Measurements from ENCODE around the gene MYO1F.

Gene MYO1F

DNA sequence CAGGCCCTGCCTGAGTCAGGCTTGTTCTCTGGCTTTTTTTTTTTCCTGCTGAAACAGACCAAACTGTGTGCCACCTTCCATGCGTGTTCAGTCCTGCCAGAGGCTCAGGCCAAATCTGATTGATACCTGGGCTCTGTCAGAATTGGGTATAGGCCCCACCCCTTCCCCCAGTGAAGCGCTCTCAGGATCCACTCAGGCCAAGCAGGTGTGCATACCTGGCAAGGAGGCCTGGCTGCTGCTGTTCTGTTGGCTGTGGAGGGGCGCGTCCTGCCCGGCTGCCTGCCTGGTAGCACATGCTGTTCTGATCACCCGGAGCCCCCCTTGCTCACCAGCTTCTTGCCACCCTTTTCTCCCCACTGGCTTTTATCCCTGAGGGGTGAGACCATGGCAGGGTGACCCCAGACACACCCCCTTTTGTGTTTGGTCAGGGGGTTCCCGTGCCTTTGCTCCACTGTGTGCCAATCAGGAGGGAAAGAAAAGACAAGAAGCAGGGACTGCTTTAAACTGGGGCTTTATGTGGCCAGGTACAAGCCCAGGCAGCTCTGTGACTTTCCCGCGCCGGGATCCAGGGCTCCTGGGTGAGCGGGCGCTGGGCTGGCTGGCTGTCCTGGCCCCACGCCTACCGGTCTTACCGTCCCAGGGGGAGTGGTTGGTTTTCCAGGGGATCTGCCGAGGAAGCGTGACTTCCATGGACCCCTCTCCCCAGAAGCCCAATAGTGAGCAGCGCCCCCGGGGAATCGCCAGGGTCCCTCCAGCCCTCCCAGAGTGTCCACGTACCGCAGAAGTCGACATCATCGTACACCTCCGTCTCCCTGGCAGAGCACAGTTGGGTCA is 87.5 kb downstream of the MYO1F start:
- DNase-seq, result peak; percentile 65

DNA sequence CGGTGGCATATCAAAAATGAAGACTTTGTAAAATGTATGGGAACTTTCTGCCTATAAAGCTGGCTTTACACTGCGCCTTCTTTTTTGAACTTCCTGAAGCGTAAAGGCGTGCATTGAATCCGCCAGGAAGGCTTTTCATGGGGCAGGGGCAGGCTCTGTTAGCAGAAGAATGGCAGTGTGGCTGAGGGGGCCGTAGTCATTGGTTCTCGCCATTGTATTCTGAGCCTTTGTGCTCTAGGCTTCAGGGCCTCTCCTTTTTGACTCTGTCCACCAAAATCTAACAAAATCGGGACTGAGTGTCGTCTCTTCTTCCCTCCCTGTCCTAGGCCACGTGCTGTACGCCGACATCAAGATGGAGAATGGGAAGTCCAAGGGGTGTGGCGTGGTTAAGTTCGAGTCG is 88.9 kb downstream of the MYO1F start:
- DNase-seq, result no peak

DNA sequence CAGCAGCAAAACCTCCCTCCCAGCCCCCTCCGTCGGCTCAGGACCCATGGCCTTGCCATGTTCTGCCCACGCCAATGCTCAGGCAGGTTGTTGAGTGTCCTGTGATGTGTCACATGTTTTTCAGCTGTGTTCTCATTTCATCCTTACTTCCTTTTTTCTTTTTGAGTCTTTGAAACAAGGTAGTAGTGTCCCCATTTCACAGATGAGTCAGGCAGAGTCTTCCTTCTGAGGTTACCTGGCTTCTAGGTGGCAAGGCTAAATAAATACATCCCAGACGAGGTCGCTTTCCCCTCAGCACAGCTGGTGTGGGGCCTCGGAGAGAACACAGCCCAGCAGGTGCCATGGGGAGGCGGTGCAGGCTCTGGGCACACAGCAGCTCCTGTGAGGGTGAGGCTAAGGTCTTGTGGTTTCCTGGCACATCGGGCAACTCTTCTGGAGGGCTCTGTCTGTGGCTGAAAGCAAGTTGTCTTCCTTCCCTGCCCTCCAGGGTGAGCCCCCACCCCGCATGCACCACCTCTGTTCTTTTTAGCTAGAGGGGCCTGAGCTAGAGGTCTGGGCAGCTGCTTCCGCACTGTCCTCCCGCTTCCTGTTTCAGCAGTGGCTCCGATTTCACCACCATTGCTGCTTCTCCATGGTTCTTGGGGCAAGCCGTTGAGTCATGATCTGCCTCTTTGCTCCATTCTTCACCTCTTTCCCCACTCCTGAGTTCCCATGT is 89.9 kb downstream of the MYO1F start:
- DNase-seq, result no peak

DNA sequence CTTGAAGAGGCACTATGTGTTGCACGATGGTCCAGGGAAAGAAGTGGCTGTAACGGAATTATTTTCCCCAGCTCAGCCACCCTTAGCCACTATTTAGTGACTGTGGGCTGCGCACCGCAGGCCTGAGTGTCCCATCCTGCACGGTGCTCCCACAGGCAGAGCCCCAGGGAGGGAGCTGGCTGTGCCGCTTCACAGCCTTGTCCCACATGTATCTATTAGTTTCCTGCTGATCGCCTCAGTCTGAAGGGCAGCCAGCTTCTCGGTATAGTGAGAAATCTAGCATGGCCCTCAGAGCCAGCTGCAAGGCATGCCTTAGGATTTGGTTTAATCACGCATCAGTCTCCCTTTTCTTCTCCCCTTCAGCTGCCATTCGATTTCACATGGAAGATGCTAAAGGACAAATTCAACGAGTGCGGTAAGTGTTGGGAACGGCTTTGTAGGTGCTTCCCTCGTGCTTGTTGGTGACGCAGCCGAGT is 90.5 kb downstream of the MYO1F start:
- DNase-seq, result no peak

DNA sequence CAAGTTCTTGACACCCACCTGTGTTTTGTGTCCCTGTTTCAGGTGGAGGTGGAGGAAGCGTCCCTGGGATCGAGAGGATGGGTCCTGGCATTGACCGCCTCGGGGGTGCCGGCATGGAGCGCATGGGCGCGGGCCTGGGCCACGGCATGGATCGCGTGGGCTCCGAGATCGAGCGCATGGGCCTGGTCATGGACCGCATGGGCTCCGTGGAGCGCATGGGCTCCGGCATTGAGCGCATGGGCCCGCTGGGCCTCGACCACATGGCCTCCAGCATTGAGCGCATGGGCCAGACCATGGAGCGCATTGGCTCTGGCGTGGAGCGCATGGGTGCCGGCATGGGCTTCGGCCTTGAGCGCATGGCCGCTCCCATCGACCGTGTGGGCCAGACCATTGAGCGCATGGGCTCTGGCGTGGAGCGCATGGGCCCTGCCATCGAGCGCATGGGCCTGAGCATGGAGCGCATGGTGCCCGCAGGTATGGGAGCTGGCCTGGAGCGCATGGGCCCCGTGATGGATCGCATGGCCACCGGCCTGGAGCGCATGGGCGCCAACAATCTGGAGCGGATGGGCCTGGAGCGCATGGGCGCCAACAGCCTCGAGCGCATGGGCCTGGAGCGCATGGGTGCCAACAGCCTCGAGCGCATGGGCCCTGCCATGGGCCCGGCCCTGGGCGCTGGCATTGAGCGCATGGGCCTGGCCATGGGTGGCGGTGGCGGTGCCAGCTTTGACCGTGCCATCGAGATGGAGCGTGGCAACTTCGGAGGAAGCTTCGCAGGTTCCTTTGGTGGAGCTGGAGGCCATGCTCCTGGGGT is 91.5 kb downstream of the MYO1F start:
- DNase-seq, result no peak

DNA sequence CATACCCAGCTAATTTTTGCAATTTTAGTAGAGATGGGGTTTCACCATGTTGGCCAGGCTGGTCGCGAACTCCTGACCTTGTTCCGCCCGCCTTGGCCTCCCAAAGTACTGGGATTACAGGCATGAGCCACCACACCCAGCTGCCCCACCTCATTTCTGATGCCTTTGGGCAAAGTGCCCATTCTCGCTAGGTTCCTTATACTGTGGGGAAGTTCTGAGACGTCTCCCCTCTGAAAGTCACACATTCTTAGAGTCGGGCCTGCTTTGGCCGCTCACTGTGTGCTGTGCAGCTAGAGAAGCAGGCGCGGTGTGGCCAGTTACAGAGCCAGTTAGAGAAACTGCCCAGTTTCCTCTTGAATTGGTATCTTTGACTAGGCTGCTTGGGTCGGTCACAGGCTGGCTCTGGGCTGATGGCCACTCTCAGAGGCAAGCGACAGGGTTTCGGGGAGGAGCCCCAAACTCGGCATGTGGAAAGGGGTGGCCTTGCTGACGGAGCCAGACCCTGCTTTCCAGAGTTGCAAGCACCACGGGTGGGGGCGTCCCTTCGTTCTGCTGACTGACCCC is 92.8 kb downstream of the MYO1F start:
- DNase-seq, result no peak

DNA sequence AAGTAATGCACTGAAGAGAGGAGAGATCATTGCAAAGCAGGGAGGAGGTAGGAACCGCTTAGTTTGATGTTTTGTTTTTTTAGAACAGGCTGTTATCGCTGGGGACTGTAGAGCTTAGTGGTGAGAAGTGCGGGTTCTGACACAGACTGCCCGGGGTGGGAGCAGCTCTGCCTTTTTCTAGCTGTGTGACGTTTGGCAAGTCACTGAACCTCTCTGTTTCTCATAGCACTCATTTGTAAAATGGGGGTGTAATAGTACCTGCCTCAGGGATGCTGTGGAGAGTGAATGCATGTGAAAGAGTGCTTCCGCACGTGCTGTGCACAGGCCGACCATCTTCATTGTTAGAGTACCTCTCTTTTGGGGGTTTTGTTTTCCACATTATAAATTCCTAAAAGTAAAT is 94.1 kb downstream of the MYO1F start:
- DNase-seq, result no peak

DNA sequence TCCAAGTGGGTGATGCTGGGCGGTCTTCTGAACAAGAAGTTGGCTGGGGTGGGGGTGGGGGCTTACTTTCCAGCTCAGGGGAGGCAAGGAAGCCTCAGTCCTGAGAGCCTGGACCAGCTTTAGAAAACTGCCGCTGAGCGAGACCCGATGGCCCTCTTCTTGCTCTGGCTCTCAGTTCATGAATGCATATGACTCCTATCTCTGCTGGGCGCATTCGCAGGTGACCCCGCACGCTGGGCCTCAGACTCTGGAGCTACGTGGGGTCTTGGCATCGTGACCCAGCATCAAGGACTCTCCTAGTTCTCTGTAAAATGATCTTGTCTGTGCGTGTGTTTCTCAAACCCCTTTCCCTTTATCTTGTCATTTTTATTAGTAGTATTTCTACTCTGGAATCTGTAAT is 94.5 kb downstream of the MYO1F start:
- no peak for DNase-seq

DNA sequence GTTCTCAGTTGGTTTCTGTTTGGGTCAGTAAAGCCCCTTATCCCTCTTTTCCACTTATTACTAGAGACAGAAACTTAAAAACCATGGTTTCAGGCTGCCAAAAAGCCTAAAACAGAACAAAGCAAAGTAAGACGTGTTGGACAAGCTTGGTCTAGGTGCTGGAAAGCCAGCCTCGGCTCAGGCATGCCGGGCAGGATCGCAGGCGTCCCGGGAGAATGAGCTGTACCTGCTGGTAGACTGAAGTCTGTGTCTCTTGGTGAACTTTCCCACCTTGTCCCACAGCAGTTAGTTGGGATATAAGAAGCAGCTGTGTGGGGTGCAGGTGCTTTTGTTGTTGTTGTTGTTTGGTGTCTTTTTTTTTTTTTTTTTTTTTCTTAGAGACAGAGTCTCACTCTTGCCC is 95.6 kb downstream of the MYO1F start:
- no peak for DNase-seq

DNA sequence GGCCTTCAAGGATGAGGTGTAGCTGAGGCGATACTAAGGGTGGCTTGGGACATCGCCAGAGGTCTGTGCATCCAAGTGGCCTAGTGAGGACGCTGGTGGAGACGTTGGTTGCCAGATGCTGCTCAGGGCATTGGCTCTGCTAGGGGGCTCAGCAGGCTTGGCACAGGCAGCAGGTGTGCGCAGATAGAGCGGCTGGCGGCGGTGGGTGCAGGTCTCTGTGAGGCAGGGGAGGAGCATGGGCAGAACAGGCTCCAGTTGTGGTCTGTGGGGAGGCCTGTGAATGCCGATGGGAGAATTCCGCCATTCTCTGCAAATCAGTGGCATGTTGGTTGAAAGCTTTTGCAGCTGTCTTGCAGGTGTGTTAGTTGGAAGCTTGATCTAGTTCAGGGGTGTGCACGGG is 96.0 kb downstream of the MYO1F start:
- DNase-seq, result no peak

DNA sequence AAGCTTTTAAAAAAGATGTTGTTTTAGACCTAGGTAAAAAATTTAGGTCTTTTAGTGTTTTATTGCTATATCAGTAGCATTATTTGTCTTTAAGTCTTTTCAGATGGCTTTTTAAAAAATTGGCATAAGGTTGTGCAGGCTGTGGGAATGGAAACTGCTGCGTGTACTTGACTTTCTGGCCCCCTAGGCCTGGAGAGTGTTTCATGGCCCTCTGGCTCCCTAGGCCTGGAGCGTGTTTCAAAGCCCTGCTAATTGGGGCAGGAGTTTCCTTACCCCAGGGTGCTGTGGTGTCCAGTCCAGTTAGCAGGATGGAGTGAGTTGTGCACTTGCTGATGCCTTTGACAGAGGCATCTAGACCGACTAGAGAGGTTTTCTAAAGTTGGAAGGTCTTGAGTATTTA is 98.6 kb downstream of the MYO1F start:
- DNase-seq, result no peak

DNA sequence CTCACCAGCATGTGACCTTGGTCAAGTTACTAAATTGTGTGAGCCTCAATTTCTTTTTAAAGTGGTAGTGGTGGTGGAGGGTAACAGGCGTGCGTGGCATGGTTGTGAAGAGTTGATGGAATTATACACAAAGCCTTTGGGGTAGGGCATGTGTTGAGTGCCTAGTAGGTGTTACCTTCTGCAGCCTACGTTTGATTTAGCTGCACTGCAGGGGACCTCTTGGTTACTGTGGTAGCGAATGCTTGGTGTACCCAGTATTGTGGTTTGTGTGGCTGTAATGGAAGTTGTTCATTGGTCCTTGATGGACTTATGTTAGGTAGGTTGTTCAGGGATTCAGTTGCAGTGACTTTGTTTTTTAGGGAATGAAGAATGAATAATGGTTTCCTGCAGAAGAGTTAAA is 99.4 kb downstream of the MYO1F start:
- no peak for DNase-seq

DNA sequence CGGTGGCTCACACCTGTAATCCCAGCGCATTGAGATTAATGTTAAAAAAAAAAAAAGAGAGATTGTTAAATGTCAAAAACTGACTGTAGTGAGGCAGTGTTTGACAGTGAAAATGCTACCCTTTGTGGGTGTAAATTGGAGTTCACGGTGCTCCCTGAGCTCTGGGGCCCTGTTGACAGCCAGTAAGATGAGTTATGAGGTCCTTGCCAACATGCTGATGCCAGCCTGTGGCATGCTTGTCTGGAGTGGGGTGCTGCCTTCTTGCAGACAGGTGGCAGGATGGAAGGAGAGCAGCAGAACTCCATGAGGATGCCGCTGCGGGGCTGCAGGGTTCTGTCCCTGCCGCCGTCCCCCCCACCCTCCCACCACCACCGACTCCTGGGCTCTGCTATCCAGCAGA is 100.7 kb downstream of the MYO1F start:
- DNase-seq, result no peak

DNA sequence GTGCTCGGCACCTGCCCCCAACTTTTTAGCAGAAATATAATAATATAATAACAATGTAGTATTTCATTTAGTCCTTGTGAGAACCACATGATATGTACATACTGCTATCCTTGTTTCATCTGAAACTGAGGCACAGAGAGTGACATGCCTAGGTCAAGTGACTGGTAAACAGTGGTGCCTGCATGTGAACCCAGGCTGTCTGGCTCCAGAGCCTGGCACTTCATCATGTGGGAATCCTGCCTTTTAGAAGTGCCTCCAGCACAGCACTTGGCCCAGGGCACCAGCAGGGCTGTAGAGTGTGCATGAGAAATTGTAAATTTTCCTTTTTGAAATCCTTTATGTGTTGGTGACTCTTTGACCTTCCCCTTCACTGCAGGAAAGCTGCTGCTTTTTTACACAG is 102.2 kb downstream of the MYO1F start:
- no peak for DNase-seq

DNA sequence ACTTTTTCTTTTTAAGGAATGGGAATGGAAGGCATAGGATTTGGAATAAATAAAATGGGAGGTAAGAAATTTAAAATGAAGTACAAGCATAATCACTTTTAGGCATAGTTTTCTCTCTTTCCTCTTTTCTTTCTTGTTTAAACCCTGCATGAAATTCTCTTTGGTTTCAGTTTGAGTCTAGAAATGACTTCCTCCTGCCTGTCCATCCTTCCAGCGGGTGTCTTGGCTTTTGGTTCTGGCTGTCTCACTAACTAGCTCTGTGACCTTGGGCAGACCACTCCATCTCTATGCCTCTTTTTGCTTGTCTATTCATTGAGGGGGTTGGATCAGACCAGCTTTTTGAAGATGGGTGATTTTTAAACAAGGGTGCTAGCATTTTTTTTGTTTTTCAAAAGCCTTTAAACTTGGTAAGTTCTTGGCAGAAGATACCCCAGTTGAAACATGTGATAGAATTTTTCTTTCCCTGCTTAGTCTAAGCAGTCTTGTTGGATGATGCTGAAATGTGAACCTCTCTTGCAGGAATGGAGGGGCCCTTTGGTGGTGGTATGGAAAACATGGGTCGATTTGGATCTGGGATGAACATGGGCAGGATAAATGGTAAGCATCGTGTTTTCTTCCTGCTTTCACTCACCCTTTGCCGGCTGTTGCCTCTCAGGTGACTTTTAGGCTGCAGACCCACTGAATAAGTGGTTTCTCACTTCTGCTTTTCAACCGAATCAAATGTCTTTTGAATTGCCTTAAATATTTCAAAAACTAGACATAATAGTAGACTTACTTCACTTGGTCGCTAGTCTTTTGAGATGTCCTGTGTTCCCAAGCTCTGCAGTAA is 103.4 kb downstream of the MYO1F start:
- no peak for DNase-seq
